OCI-LY1 (cell line): ENCODE measurements around the gene CDX2.

ENCODE experiments used
- CTCF ChIP-seq: fragments of 200-600 bp; sonication (generic), shearing (Covaris generic); IDR thresholded peaks from 2 replicates; pipeline ENCODE4 v1.5.1; 2017; ENCODE audit warnings: mild to moderate bottlenecking, antibody characterized with exemption, low read length, moderate library complexity, mixed read lengths
- EZH2 ChIP-seq: fragments of 200-600 bp; sonication (generic), shearing (Covaris generic); IDR thresholded peaks from 2 replicates; pipeline ENCODE4 v1.8.0; 2017; ENCODE audit warnings: borderline replicate concordance, mixed run types, mild to moderate bottlenecking, antibody characterized with exemption, low read length, moderate library complexity, mixed read lengths

DNA sequence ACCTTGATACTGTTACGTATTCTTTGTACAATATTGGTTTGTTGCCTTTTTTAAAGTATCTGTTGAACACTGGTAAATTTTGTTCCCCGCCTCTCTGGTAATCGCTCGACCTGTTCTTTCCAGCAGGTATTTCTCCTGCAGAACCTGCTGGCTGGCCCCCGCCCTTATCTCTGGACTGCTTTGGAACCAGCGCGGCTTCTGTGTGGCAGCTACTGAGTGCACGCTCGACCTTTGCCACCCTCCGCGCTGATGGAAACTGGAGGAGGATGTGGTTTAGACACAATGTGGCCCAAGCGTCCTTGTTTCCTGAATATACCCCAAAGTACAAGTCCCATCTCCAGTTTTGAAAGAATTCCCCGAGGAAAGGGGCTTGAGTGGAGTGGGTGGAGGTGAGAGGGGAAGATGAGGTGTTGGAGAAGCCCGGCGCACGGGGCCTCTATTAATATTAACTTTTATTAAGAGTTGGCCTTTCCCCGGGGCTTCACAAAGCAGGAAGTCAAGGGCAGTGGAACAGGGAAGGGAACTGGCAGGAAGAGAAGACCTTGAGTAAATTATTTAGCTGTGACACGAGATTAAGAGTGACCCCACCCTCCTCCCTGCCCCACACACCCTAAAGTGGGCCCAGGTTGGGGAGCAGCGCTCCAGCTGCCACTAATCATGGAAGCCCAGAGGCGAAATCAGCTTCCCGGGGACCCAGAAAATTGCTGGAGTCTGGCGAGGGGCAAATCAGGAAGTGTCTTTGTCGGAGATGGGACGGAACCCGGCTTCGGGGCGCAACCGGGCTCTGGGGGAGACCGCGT lies 16.0 kb downstream of the CDX2 start:
- TF ChIP-seq CTCF = no peak
- TF ChIP-seq EZH2 = no peak
